ENCODE results near the gene TMEM258. TPM values are rescaled to one million over a fixed set of nuclear protein-coding genes. Genes with fewer than 3 reads are reported as not detected.

The TMEM258 gene
- total RNA-seq, 1 experiment from 2014 or later: 110 TPM

GRCh38 chr11:61761440-61762222, 30.8 kb downstream of the TMEM258 start:
- no peaks in the 10 kb centered on the region for H3F3A ChIP-seq (ENCODE audit: low read length, unreplicated experiment)
- ATAC-seq (no peak), DNase-seq (no peak)
- no peaks in the 10 kb centered on the region for H4K20me1 ChIP-seq (ENCODE audit: low read length)
- H3K4me3 ChIP-seq (ENCODE audit: low read length): no peak overlapping the region
- TF ChIP-seq CTCF (conservative IDR thresholded peaks at IDR 0.05; ENCODE audit: low read depth, low read length) (no peak), EZH2phosphoT487 (IDR thresholded peaks at IDR 0.05; ENCODE audit: borderline replicate concordance, low read length) (no peak), EZH2 (IDR thresholded peaks at IDR 0.05; ENCODE audit: low read length, unreplicated experiment) (no peak)
- H3K27ac ChIP-seq (ENCODE audit: low read length): no peak overlapping the region
- no TSS peak for BruUV-seq (replicated peaks)
- H3K4me2 ChIP-seq (ENCODE audit: low read length): no peak overlapping the region
- CTCF ChIA-PET: no interaction called here
- H3K27me3 ChIP-seq (ENCODE audit: low read length): no peaks in the 10 kb centered on the region
- no peak overlapping the region for H2AFZ ChIP-seq (ENCODE audit: low read length)
- H3K9me3 ChIP-seq (ENCODE audit: low read length): no peaks in the 10 kb centered on the region
- H3K4me1 ChIP-seq (ENCODE audit: insufficient read depth, low read length): peaks cover 5% of the 10 kb centered on the region
- intact Hi-C loops (cut with micrococcal nuclease): no loop called here
- no peaks in the 10 kb centered on the region for H3K79me2 ChIP-seq (ENCODE audit: low read length)
- H3K9ac ChIP-seq (ENCODE audit: low read length): no peak overlapping the region
- POLR2A ChIA-PET (ENCODE audit: unreplicated experiment): no interaction called here
- H3K36me3 ChIP-seq (ENCODE audit: low read depth, low read length): no peaks in the 10 kb centered on the region
- H3K9me2 ChIP-seq (replicated peaks; ENCODE audit: low read length): no peaks in the 10 kb centered on the region

DNA sequence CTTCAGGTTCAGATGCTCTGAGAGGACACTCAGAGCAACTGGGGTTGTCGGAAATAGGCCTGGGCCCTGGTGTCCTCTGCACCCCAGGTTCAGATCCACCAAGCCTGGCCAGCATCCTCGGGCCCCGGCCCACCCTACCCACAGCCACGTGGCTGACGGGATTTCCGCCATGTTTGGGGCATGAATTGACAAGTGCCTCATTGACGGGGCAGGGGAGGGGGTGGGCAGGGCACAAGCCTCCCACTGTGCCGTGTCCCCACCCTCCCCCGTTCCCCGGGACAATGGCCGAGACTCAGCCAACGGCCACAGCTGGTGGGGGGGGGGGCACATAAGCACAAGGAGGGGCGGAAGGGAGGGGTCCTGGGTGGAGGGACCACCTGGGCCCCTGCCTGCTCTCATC, 31.5 kb downstream of the TMEM258 start:
- CTCF ChIA-PET: no interaction called here
- no peak for ATAC-seq

More for the DNA sequence above, 31.5 kb downstream of the TMEM258 start:
- H3K9ac ChIP-seq (ENCODE audit: low read length): no peak overlapping the region
- no peak overlapping the region for H3K4me3 ChIP-seq (ENCODE audit: low read length)
- no peak overlapping the region for H2AFZ ChIP-seq (ENCODE audit: low read length)
- no peak for DNase-seq
- H3K4me1 ChIP-seq (ENCODE audit: insufficient read depth, low read length): peaks cover 12% of the 10 kb centered on the region
- no peaks in the 10 kb centered on the region for H3K79me2 ChIP-seq (ENCODE audit: low read length)
- H3K9me2 ChIP-seq (replicated peaks; ENCODE audit: low read length): no peaks in the 10 kb centered on the region
- intact Hi-C loops (cut with micrococcal nuclease): no loop called here
- H3K9me3 ChIP-seq (ENCODE audit: low read length): no peaks in the 10 kb centered on the region
- no peaks in the 10 kb centered on the region for H3K27me3 ChIP-seq (ENCODE audit: low read length)
- BruUV-seq (replicated peaks): no TSS peak
- no peak overlapping the region for H3K27ac ChIP-seq (ENCODE audit: low read length)
- TF ChIP-seq CTCF (conservative IDR thresholded peaks at IDR 0.05; ENCODE audit: low read depth, low read length) (no peak), EZH2 (IDR thresholded peaks at IDR 0.05; ENCODE audit: low read length, unreplicated experiment) (no peak), EZH2phosphoT487 (IDR thresholded peaks at IDR 0.05; ENCODE audit: borderline replicate concordance, low read length) (no peak)
- no peaks in the 10 kb centered on the region for H3K36me3 ChIP-seq (ENCODE audit: low read depth, low read length)
- no peak overlapping the region for H3K4me2 ChIP-seq (ENCODE audit: low read length)
- POLR2A ChIA-PET (ENCODE audit: unreplicated experiment): no interaction called here
- no peaks in the 10 kb centered on the region for H4K20me1 ChIP-seq (ENCODE audit: low read length)
- H3F3A ChIP-seq (ENCODE audit: low read length, unreplicated experiment): no peaks in the 10 kb centered on the region
